HL-60/S4 treated with retinoic acid at 250 ng/mL for 4 days and 3 days (cell line): ENCODE measurements around the gene KCNJ16.

Source experiments
- in situ Hi-C: fragments of 300-500 bp; cut with MboI; formaldehyde crosslinking; loops from 2 replicates; pipeline ENCODE4 v1.7.0; 2022; ENCODE audit warnings: low sequenced_read_pairs

Gene KCNJ16

GRCh38 chr17:70168044-70168976 lies 93.3 kb downstream of the KCNJ16 start:
- in situ Hi-C loops: no loop called here

GRCh38 chr17:70168977-70169708 lies 94.1 kb downstream of the KCNJ16 start, which contains the start of gene KCNJ2:
Gene KCNJ2 (plus strand): TSS chr17:70169532. CDS start chr17:70175040, 5,508 bp downstream.
- in situ Hi-C loops: no loop called here

GRCh38 chr17:70169709-70170597 lies 94.9 kb downstream of the KCNJ16 start:
- in situ Hi-C loops: no loop called here

GRCh38 chr17:70171159-70171558 lies 96.1 kb downstream of the KCNJ16 start:
- in situ Hi-C loops: no loop called here

- in situ Hi-C loops: no loop called here
These were observed 97.4 kb downstream of the KCNJ16 start for GRCh38 chr17:70172449-70172848.

GRCh38 chr17:70172923-70173322 lies 97.9 kb downstream of the KCNJ16 start:
- in situ Hi-C loops: no loop called here

GRCh38 chr17:70173681-70174080 lies 98.7 kb downstream of the KCNJ16 start:
- in situ Hi-C loops: no loop called here

- in situ Hi-C loops: no loop called here
These were observed 106.4 kb downstream of the KCNJ16 start for GRCh38 chr17:70181376-70181775.

GRCh38 chr17:70181866-70182265 lies 106.8 kb downstream of the KCNJ16 start:
- in situ Hi-C loops: no loop called here

- in situ Hi-C loops: no loop called here
These were observed 108.5 kb downstream of the KCNJ16 start for GRCh38 chr17:70183508-70183907.

GRCh38 chr17:70184207-70184606 lies 109.2 kb downstream of the KCNJ16 start:
- in situ Hi-C loops: no loop called here

- in situ Hi-C loops: no loop called here
These were observed 109.7 kb downstream of the KCNJ16 start for GRCh38 chr17:70184770-70185169.
